GM12878 (cell line): ENCODE data around the gene MXRA7. TPM values are rescaled to one million over a fixed set of nuclear protein-coding genes. Genes with fewer than 3 reads are reported as not detected.
"Not testable (repeated sequence)": the region's sequence is repeated elsewhere in the genome, so short reads cannot be mapped to it uniquely, and the experiment has no call there.

Experiments
- ATAC-seq: fragments of 200-7000 bp; cut with Tn5 transposase; 3 replicates; pipeline ENCODE4 v1.9.1; 2020; ENCODE audit warnings: mild to moderate bottlenecking, moderate library complexity
- BruUV-seq: library from RNA; stranded (reverse); fragments of 400-500 nt; replicated peaks from 2 replicates; lab custom pipeline; 2021; lab: Mats Ljungman, UMichigan
- CTCF ChIA-PET: fragments of 300-600 bp; sonication (Branson Sonifier 250); formaldehyde crosslinking; extraction: SDS; loops from one replicate; lab custom pipeline; 2021; ENCODE audit warnings: inconsistent platforms; lab: Yijun Ruan, JAX
- POLR2A ChIA-PET: fragments of 350-600 bp; formaldehyde crosslinking; extraction: SDS; loops from one replicate; lab custom pipeline; 2021; ENCODE audit warnings: inconsistent platforms; lab: Charles Lee
- RAD21 ChIA-PET: fragments of 300-600 bp; sonication (Branson Sonifier 250); formaldehyde crosslinking; loops from one replicate; lab custom pipeline; 2023; ENCODE audit warnings: antibody characterized with exemption; ENCODE audit not compliant: unreplicated experiment; lab: Charles Lee
- SMC1A ChIA-PET: fragments of 300-600 bp; sonication (Branson Sonifier 250); formaldehyde crosslinking; loops from one replicate; lab custom pipeline; 2023; ENCODE audit not compliant: unreplicated experiment, uncharacterized antibody; lab: Charles Lee
- DNase-seq: peaks from one replicate; pipeline ENCODE4 v3.0.0-alpha.2; 2011; ENCODE audit warnings: low read depth, low spot score
- FAIRE-seq: peaks from 3 replicates; lab custom pipeline; 2011; peaks lifted over from hg19 to GRCh38; lab: Jason Lieb, UNC
- H2AFZ ChIP-seq: 2 replicates; pipeline ENCODE4 v1.6.0; 2011; ENCODE audit warnings: low read depth, low read length, control low read depth; ENCODE audit not compliant: control insufficient read depth
- H3K27ac ChIP-seq: 2 replicates; pipeline ENCODE4 v1.5.1; 2011; ENCODE audit warnings: control low read depth; ENCODE audit not compliant: control insufficient read depth, insufficient read depth
- H3K27me3 ChIP-seq, 2 experiments: replicated peaks in 1 of 2; 2 replicates each; pipeline versions ENCODE4 v1.6.0 to v1.6.1; 2011; ENCODE audit warnings: low read length in 1 of 2; ENCODE audit not compliant: control insufficient read depth in 2 of 2, insufficient read depth in 2 of 2
- H3K36me3 ChIP-seq, 2 experiments: 2 replicates each; pipeline ENCODE4 v1.5.1; 2011; ENCODE audit warnings: low read length in 1 of 2; ENCODE audit not compliant: control insufficient read depth in 2 of 2, insufficient read depth in 2 of 2
- H3K4me1 ChIP-seq: 2 replicates; pipeline ENCODE4 v1.6.1; 2011; ENCODE audit warnings: mild to moderate bottlenecking, low read length, moderate library complexity, mixed read lengths; ENCODE audit not compliant: control insufficient read depth, insufficient read depth
- H3K4me2 ChIP-seq: 2 replicates; pipeline ENCODE4 v1.6.0; 2011; ENCODE audit warnings: control low read depth; ENCODE audit not compliant: control insufficient read depth, insufficient read depth
- H3K4me3 ChIP-seq: fragments of 200-600 bp; sonication (generic); 2 replicates; pipeline ENCODE4 v1.5.1; 2016
- H3K79me2 ChIP-seq: 2 replicates; pipeline ENCODE4 v1.6.0; 2011; ENCODE audit warnings: low read length; ENCODE audit not compliant: control insufficient read depth, insufficient read depth
- H3K9ac ChIP-seq: 2 replicates; pipeline ENCODE4 v1.8.0; 2011; ENCODE audit warnings: low read length, control low read depth, mixed read lengths; ENCODE audit not compliant: control insufficient read depth, insufficient read depth
- H3K9me3 ChIP-seq: replicated peaks from 3 replicates; pipeline ENCODE4 v1.5.1; 2011; ENCODE audit warnings: mild to moderate bottlenecking, low read length; ENCODE audit not compliant: control insufficient read depth, insufficient read depth
- H4K20me1 ChIP-seq: 2 replicates; pipeline ENCODE4 v1.6.0; 2011; ENCODE audit not compliant: control insufficient read depth, insufficient read depth
- BACH1 ChIP-seq: fragments of 450-650 bp; IDR thresholded peaks from 2 replicates; pipeline ENCODE4 v1.6.1; 2017; ENCODE audit warnings: mild to moderate bottlenecking, borderline replicate concordance
- FOXM1 ChIP-seq: IDR thresholded peaks from 2 replicates; pipeline ENCODE4 v1.6.1; 2012; ENCODE audit warnings: low read depth, mild to moderate bottlenecking, inconsistent platforms, low read length, moderate library complexity
- HDGF ChIP-seq: fragments of 450-650 bp; IDR thresholded peaks from 2 replicates; pipeline ENCODE4 v1.6.1; 2016; ENCODE audit warnings: antibody characterized with exemption
- POLR2AphosphoS5 ChIP-seq: IDR thresholded peaks from 2 replicates; pipeline ENCODE4 v1.6.1; 2011; ENCODE audit warnings: mild to moderate bottlenecking, low read length, inconsistent platforms
- ZBED1 ChIP-seq: IDR thresholded peaks from 2 replicates; pipeline ENCODE4 v1.6.1; 2016; ENCODE audit warnings: borderline replicate concordance
- WGBS: methylation state at CpG from one replicate; pipeline ENCODE4 v1.1.6; 2016; ENCODE audit warnings: low lambda C conversion rate; ENCODE audit not compliant: insufficient replicate concordance, insufficient coverage; ENCODE audit errors: missing lambda C conversion rate; 5-methylcytosine and 5-hydroxymethylcytosine counted together
- in situ Hi-C: fragments of 300-500 bp; cut with MboI; formaldehyde crosslinking; loops from 9 replicates; pipeline ENCODE4 v1.14.3; 2018; ENCODE audit warnings: mixed read lengths
- intact Hi-C: fragments of 100-400 bp; cut with micrococcal nuclease; formaldehyde crosslinking; loops from one replicate; pipeline ENCODE4 v1.14.2; 2022; ENCODE audit not compliant: unreplicated experiment
- polyA plus RNA-seq, 11 experiments: library from polyadenylated mRNA; depleted of rRNA in 4 of 11; unstranded in 6 of 11; stranded (reverse) in 5 of 11; fragments of >200 nt; fragmentation: Nextera tagmentation in 4 of 11; fragmentation: Illumina TruSeq in 1 of 11; extraction: Ambion mirVana in 4 of 11; extraction: Trizol in 1 of 11; gene quantifications; 1 replicate in 1 of 11; 2 replicates in 10 of 11; pipeline versions ENCODE4 v1.2.1 to v1.2.3, GENCODE V29; 2011 to 2016; ENCODE audit warnings: inconsistent platforms in 2 of 11, missing spikeins in 2 of 11, low read depth in 1 of 11
- total RNA-seq, 4 experiments: library from RNA; depleted of rRNA in 3 of 4; stranded (reverse); fragments of >200 nt in 3 of 4; fragmentation: Illumina TruSeq in 1 of 4; extraction: Trizol in 1 of 4; gene quantifications; 2 replicates each; pipeline versions ENCODE4 v1.2.1 to v1.2.3, GENCODE V29; 2013 to 2021

The MXRA7 gene
- total and polyA plus RNA-seq, 10 of the 15 experiments (the other 5 are each of a cell fraction or from before 2014, with no cell fraction given), result 0.03 to 2.0 (median 0.33) TPM

GRCh38 chr17:76731800-76732733 is 21.3 kb upstream of the MXRA7 start:
- H3K9me3 ChIP-seq, FAIRE-seq, H3K27me3 ChIP-seq, H2AFZ ChIP-seq, in situ Hi-C loops, DNase-seq, BruUV-seq, H4K20me1 ChIP-seq, ATAC-seq, RAD21 ChIA-PET, H3K27ac ChIP-seq, H3K9ac ChIP-seq, H3K4me1 ChIP-seq: not testable (repeated sequence)
- SMC1A ChIA-PET, result interaction anchor here (0.9 to 1.2 kb wide), 3 partner anchors 19 to 165 kb away, joined by 3 read pairs; no protein-coding TSS in a partner anchor
- peak overlapping the region; percentile 87; the same call in 1 of the 2 replicates for H3K4me3 ChIP-seq
- peaks cover 8 to 36% of the 10 kb centered on the region in 2 experiments for H3K36me3 ChIP-seq
- TF ChIP-seq ZBED1, result 0 out of 2 replicates have a peak, but pooled peaks have one; percentile 21
- TF ChIP-seq BACH1, result 0 out of 2 replicates have a peak, but pooled peaks have one; percentile 6
- TF ChIP-seq POLR2AphosphoS5, result peak; percentile 51
- 0 out of 2 replicates have a peak, but pooled peaks have one; percentile 4 for TF ChIP-seq FOXM1
- TF ChIP-seq HDGF, result 0 out of 2 replicates have a peak, but pooled peaks have one; percentile 66
- peaks cover 90% of the 10 kb centered on the region for H3K79me2 ChIP-seq
- POLR2A ChIA-PET, result interaction anchor here (0.8 to 1.7 kb wide), 3 partner anchors 10 to 282 kb away, joined by 3 to 5 read pairs (median 3); no protein-coding TSS in a partner anchor
- CTCF ChIA-PET, result interaction anchor here (1.0 kb wide), 1 partner anchor 55 kb away, joined by 3 read pairs; no protein-coding TSS in a partner anchor
- intact Hi-C loops, result loop anchor here (10.0 kb wide), 1 partner anchor 353 kb away; no protein-coding TSS in a partner anchor
- H3K4me2 ChIP-seq, result peak overlapping the region; percentile 75
- whole genome bisulfite sequencing, result 75% methylated on average over 13 of the region's 13 CpGs
